ENCODE data around the gene NUBPL. TPM values are rescaled to one million over a fixed set of nuclear protein-coding genes. Genes with fewer than 3 reads are reported as not detected.
"Not testable (repeated sequence)": the region's sequence is repeated elsewhere in the genome, so short reads cannot be mapped to it uniquely, and the experiment has no call there.

NUBPL gene
- total RNA-seq, 1 donor from 2014 or later, result 15.0 TPM

DNA sequence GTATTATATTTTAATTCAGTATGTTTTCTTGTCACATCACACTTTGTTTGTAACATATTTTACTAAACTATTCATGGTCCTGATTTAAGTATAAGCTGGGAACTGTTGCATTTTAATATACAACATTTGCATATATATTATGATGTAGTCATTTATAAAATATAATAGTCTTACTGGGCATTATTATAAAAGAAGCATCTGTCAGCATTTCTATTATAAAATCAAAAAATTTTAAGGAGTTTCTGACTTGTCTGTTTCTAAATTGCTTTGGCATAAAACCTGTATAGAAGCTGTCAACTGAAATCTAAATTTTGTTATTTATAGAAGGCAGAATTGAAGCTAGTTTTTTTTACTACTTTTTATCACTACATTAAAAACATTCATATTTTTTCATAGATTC lies 166.6 kb downstream of the NUBPL start:
- DNase-seq (ENCODE audit: low spot score), result no peak

DNA sequence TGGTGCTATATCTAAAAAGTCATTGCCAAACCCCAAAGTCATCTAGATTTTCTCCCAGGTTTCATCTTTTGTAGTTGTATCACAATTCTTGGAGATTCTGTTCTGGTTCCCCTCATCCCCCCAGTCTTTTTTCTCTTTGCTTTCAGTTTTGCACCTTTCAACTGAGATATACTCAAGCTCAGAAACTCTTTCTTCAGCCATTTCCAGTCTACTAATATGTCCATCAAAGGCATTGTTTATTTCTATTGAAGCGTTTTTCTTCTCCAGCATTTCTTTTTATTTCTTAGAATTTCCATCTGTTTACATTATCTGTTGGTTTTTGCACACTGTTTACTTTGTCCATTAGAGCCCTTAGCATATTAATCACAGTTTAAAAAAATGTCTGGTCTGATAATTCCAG lies 179.5 kb downstream of the NUBPL start:
- no peak for DNase-seq (ENCODE audit: low spot score)

DNA sequence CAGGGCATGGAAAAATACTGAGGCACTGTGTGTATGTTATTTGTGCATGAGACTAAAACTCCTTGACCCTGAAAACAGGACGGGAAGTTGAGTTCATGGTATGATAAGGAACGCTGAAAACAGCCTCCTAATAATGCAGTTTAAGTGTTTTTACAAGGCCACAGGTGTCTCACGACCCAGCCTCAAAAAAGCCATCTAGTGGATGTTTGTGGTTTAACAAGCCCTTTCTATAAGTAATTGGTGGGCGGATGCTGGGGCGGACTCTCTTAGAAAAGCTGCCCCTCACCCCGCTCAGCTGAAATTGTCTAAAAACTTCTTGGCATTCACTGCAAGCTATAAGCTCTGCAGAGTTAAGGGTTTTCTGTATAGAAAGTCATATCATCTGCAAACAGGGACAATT lies 184.5 kb downstream of the NUBPL start:
- no peak for DNase-seq (ENCODE audit: low spot score)

DNA sequence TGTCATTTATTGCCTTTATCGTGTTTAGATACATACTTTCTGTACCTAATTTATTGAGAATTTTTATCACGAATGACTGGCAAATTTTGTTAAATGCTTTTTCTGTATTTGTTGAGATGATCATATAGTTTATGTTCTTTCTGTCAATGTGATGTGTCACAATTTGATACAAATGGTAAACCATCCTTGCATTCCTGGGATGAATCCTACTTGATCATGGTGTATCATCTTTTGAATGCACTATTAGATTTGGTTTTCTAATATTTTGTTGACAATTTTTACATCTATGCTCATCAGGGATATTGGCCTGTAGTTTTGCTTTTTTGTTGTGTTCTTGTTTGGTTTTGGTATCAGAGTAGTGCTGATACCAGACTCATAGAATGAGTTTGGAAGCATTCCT lies 185.1 kb downstream of the NUBPL start:
- no peak for DNase-seq (ENCODE audit: low spot score)

DNA sequence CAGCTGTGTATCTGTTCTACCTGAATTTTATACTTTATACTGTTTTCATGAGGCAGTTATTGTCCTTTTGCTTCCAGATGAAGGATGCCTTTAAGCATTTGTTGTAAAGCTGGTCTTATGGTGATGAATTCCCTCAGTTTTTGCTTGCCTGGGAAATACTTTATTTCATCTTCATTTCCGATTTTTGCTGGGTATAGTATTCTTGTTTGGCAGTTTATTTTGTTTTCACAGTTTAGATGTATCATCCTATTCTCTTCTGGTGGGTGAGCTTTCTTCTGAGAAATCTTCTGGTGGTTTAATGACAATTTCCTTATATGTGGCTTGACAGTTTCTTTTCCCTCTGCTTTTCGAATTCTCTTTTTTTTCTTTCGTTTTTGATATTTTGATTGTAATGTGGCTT lies 188.1 kb downstream of the NUBPL start:
- no peak for DNase-seq (ENCODE audit: low spot score)

DNA sequence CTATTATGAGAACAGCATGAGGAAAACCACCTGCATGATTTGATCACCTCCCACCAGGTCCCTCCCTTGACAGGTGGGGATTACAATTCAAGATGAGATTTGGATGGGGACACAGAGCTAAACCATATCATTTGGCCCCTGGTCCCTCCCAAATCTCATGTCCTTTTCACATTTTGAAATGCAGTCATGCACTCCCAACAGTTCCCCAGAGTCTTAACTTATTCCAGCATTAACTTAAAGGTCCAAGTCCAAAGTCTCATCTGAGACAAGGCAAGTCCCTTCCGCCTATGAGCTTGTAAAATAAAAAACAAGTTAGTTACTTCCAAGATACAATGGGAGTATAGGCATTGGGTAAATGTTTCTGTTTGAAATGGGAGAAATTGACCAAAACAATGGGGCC lies 189.8 kb downstream of the NUBPL start:
- not testable (repeated sequence) for DNase-seq (ENCODE audit: low spot score)

DNA sequence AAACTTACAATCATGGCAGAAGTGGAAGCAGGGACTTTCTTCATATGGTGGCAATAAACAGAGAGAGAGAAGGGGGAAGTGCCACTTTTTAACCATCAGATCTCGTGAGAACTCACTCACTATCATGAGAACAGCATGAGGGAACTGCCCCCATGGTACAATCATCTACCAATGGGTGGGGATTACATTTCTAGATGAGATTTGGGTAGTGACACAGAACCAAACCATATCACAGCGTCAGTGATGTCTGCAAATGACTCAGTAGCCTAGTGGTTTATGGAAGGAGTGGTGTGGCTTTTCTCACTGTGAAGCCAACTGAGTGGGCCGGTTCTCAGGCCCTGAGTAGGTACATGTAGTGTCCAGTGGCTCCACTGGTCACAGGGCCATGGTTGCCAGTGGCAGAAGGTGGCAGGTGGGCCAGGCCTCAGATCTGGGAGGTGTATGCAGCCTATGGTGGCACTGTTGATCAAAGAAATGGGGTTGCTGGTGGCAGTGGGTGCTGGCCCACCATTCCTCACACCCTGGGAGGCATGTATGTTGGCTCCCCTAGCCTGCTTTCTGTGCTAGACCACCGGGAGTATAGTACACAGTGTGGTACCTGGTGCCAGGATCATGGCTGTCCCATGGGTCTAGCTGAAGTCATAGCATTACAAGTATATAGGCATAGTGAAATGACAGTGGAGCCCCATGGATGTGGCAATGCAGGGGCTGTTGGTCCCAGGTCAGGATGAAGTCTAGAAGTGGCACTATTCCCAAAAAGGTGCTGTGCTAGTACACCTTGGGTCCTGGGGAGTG lies 191.9 kb downstream of the NUBPL start:
- no peak for DNase-seq (ENCODE audit: low spot score)

DNA sequence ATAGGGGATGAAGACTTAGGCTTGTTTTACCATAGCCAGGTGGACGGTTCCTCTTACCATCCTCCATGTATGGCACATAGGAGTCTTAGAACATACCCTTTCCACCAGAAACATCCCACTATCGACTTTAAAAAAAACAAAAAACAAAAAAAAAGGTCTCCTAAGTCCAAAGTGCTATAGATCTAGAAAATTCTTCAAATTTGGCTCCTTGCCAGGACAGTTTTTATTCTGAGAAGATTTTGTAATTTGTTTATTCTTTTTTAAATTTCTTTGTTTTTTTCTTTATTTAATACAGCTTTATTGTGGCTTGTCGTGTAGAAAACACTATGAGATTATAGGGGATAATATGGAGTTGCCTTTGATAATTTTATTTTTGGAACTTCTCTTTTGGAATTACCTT lies 197.7 kb downstream of the NUBPL start:
- no peak for DNase-seq (ENCODE audit: low spot score)

DNA sequence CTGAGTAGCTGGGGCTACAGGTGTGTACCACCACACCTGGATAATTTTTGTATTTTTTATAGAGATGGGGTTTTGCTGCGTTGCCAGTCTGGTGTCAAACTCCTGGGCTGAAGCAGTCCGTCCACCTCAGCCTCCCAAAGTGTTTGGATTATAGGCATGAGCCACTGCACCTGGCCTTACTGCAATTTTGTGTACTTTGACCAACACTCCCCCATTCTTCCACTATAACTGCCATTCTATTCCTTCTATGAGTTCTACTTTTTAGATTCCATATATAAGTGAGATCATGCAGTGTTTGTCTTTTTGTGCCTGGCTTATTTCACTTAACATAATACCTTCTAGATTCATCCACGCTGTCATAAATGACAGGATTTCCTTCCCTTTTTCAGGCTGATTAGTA lies 199.1 kb downstream of the NUBPL start:
- no peak for DNase-seq (ENCODE audit: low spot score)

DNA sequence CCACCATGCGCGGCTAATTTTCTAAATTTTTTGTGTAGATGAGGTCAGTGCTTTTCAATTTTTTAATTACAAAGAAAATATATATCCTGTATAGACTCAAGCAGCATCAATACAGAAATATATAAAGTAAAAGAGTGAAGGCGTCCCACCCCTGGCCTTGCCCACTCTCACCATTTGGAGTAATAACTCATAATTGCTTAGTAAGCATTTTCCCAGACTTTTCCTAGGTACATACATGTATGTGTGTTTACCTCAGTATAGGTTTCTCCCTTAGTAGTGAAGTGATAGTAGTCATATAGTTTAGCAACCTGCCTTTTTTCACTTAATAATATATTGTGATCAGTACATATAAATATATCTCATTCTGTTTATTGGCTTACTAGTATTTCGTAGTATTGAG lies 200.1 kb downstream of the NUBPL start:
- no peak for DNase-seq (ENCODE audit: low spot score)

DNA sequence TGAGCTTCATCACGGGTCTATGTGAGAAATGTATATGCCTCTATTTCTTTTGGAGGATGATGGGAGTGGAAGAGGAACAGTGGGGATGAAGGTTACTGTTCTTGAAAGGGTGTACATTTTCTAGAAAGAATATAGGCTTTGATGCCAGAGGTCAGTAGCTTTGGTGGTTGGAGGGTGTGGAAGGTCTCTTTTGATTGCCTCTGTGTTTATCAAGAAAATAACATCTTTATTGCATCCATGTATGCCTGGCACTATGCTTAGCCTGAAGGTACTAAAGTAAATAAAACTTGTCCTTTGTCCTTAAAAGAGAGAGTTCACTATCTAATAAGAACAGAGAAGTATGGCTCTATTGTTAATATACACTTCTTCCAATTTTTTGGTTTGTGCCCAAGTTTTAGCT lies 201.8 kb downstream of the NUBPL start:
- DNase-seq (ENCODE audit: low spot score), result no peak

DNA sequence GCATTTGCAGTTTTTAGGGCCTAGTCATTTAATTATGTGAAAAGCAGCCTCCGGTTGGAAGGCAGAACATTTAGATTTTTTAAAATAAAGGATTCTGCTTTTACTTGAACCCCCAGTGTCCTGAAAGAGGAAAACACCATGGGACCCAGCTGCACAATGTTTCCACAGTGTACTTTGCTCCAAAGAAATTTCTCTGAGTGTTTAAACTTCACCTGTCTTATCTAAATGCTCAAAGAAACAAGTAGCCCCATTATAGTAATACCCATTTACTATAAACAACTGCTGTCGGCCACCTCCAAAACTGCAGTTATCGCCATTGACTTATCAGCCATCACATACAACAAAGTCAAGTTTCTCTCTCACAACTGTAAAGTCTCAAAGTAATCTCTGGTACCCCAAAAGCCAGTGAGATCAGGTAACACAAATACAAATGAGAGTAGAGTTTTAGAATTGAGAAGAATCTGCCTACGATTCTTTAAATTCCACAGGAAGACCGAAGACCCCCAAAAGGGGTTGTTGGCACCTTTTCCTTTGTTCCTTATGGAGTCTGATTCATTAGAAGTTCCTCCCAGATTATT lies 205.2 kb downstream of the NUBPL start:
- no peak for DNase-seq (ENCODE audit: low spot score)

DNA sequence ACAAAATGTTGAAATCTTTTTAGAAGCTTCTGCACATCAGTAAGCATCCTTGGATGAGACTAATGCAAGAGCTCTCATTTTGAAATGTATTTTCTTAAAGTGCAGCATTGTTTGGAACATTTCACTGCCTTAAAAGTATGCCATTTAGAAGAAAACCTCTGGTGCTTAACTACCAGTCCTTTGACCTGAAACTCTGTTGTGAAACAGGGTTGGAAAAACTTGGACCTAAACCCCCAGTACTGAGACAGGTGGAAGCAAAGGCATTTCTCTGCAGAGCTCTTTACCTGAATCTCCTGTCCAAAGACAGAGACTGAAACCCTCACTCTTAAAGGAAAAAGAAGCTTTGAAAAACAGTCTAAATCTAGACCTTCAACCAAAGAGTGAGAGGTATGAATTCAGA lies 207.2 kb downstream of the NUBPL start:
- DNase-seq (ENCODE audit: low spot score), result no peak

DNA sequence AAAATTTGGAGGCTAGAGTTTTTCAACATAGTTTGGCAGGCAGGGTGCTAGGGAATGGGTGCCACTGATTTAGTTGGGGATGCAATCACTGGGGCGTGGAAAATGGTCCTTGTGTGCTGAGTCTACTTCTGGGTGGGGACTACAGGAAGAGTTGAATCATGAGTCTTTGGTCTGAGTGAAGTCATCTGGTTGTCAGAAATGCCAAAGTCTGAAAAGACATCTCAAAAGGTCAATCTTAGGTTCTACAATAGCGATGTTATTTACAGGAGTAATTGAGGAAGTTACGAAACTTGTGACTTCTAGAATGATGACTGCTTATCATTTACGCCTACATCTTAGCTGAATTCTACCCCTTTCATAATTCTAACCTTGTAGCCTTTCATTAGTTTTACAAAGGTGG lies 209.1 kb downstream of the NUBPL start:
- DNase-seq (ENCODE audit: low spot score), result no peak

DNA sequence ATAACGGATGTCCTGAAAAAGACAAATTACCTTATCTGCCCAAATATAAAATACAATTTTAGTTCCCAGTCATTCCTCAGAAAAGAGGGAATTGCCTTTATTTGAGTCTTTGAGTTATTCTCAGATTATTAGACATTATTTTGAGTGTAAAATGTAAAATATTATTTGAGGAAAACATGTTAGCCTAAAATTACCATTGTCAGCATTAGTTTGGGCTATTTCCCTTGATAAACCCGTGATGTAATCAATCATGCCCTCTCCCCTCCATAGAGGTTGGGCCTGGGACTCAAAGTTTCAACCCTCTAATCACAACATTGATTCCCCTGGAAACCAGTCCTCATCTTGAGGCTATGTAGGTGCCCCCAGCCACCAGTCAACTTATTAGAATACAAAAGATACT lies 213.4 kb downstream of the NUBPL start:
- DNase-seq (ENCODE audit: low spot score), result no peak

DNA sequence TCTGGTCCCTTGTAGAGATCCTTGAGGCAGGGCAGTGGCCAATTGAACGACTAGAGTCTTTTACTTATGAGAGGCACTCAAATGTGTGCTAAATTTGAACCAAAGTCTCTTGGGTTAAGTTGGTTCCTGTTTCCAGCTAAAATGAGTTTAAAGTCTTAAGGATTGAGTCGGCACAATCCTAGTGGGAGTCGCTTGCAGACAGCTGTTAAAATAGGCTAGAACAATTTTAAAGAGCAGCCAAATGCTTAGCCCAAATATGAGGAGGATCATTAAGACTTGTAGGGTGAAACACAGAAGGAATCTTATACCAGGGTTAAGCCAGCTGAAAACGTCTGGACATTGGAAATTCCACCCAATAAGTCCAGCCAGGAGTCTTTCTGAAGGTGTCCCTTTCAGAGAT lies 216.1 kb downstream of the NUBPL start:
- no peak for DNase-seq (ENCODE audit: low spot score)

DNA sequence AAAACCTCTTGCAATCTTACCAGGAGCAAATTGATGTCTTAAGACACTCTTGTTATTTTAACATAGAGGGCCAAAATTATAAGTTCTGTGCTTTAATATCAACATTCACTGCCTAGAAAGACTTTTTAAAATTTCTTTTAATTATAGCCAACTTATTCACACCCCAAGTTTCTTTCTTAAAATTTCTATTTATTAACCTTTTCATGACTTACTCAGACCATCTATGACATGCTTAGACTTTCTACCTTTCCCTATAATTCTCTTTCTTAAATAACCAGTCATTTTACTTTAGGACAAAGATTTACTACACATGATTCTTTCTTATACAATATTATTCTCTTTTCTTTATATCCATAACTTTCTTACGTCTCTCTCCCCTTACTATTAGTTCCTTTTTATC lies 220.4 kb downstream of the NUBPL start:
- DNase-seq (ENCODE audit: low spot score), result no peak

DNA sequence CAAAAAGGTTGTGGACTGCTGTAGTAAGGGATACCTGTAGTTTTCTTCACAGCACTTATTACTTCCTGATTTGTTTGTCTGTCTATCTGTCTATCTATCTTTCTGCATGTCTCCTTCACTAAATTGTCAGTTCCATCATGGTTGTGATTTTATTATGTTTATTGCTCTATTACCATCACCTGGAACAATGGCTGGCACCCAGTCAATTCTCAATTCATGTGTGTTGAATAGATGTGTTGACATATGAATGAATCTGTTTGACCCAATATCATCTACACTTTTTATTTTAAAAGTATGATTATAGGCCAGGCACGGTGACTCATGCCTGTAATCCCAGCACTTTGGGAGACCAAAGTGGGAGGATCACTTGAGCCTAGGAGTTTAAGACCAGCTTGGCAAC lies 224.4 kb downstream of the NUBPL start:
- no peak for DNase-seq (ENCODE audit: low spot score)

DNA sequence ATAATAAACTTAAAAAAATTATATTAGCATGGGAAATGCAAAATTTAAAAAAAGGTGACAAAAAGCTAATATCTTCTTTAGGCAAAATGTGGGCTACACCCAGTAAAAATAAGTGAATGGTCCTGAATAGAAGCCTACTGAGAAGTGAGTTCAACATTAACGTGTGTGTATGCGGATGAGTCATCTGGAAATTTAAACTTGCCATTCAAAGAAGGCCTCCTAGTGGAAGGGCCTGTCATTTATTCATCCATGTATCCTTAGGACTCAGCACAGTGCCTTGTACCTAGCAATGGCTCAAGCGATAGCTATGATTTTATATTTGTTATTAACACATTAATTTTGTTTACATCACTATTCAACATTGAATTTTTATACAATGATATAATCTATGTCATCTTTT lies 226.2 kb downstream of the NUBPL start:
- DNase-seq (ENCODE audit: low spot score), result no peak

DNA sequence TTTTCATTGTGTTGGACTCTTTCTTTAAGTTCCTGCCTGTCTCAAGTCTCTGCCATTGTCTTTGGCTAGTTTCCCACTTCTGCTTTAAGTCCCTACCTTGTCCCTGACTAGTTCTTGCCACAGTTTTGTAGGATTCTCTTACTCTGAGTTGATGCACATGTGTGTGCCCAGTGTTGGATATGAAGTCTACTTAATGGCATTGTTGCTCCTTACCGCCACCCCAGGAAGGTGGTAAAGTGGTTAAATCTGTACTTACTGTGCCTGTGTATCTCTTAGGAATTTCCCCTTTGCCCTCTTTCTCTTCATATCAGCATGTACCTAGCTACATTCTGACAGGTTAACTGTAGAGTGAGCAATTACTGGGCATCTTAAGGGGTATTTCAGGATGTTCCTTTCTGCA lies 227.1 kb downstream of the NUBPL start:
- no peak for DNase-seq (ENCODE audit: low spot score)

DNA sequence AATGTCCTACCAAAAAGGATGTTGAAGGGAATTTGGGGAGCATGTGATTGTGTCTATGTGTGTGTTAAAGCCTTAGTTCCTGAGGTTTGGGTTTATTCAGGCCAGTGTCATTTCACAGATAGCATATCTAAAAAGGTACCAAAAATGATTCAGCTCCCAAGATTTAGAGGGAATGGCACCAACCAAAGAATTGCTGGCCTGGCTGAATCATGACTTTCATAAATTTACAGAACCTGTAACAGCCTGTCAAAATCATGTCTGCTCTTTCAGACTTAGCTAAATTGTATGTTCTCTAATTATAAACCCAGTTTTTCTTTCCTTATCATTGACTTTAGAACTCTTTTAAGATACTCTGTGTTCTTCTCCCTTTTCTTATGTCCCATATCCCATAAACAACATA lies 231.5 kb downstream of the NUBPL start:
- no peak for DNase-seq (ENCODE audit: low spot score)

DNA sequence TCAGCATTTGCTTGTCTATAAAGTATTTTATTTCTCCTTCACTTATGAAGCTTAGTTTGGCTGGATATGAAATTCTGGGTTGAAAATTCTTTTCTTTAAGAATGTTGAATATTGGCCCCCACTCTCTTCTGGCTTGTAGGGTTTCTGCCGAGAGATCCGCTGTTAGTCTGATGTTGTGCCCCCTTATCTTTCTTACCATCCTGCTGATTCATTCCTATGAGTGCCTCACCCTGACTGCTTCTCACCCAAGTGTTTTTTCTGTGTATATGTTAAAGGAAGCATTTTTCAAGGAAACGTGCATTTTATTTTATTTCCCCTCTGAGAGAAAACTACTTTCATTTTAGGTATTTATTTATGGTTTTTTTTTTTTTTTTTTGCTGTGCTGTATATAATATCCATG lies 236.7 kb downstream of the NUBPL start:
- DNase-seq (ENCODE audit: low spot score), result not testable (repeated sequence)

DNA sequence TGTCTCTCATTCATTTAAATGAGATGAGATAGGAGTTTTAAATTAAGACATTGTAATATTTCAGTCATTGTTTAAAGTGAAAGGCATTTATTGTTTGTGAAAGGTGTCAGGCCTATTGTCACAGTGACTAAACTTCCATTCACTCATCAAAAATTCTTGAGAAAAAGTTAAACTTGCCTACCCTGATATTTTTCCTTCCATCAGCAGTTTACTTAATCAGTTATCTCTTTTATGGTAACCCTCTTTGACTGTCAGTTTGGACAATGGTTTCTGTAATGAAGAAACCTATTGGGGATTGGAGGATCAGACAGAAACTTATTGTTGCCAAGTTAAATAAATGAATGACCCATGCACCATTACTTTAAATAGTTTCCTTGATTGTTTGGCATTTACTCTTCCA lies 241.6 kb downstream of the NUBPL start:
- no peak for DNase-seq (ENCODE audit: low spot score)

Data from mesenteric fat pad (tissue), 1 donor.